HG03558 (cell line): Measurements from ENCODE around the gene TXNDC5.

Experiments used
- ATAC-seq: cut with Tn5 transposase; IDR thresholded peaks from one replicate; pipeline ENCODE4 v1.9.1; 2021; ENCODE audit warnings: moderate number of reproducible peaks; ENCODE audit not compliant: unreplicated experiment; ENCODE audit errors: extremely low read depth

Gene TXNDC5

DNA sequence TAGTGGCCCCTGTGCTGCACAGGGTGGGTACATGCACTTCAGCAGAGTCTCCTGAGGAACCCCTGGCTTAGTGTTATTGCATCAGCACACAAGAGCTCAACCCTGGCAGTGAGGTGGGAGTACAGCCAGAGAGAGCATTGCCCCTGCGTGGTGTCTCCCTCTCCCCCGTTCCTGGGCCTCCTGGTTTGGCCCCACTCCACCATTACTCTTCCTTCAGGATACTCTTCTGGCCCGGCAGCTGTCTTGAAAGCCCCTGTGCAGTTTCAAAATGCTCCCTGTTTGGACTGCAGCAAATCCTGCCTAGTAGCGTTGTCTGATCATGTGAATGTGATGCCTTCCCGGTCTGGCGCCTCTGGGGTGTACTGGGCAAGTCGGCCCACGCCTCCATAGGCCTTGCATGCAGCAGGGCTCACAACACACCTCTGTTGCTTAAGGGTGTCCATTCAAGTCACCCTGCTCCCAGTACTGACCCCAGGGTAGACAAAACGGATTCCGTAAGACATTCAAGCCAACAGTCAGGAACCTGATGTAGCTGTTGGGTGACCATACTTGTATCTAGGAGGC lies 32.1 kb downstream of the TXNDC5 start:
- ATAC-seq, result no peak

GRCh38 chr6:7868926-7869325 lies 41.7 kb downstream of the TXNDC5 start:
- ATAC-seq, result no peak

GRCh38 chr6:7866526-7866925 lies 44.1 kb downstream of the TXNDC5 start:
- no peak for ATAC-seq

DNA sequence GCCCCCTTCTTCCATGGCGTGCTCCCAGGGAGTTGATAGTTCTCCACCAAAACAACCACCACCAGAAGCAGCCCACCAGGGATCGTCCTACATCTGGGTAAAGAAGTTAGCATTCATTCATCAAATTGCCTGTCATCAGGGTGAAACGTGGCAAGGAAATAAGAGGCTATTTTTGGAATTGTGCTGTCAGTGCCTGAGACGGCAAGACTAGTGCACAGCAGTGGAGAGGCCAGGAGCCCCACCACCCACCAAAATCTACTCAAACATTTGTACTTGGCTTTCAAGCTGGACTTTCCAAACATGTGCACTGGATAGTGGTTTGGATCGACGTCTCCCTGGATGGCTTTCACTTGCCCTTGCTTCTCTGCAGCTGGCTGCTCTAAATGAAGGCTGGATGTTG lies 44.8 kb downstream of the TXNDC5 start:
- no peak for ATAC-seq

DNA sequence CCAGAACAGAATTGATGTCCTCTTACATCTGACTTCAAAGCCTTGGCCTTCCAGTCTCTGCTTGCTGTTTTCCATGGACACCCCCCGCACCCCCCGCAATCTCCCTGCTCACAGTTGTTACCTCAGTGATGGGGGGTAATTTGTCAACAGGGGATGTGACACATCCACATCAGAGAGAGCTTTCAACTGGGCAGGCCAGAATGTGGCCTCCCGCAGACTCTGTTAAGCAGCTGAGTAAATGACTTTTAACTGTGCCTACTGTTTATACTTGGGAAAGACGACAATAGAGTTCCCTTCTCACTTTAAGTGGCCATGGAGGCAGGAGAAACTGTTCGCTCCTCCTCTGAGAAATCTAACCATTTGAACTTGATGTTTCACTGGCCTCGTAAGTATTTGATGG lies 51.0 kb downstream of the TXNDC5 start:
- no peak for ATAC-seq

DNA sequence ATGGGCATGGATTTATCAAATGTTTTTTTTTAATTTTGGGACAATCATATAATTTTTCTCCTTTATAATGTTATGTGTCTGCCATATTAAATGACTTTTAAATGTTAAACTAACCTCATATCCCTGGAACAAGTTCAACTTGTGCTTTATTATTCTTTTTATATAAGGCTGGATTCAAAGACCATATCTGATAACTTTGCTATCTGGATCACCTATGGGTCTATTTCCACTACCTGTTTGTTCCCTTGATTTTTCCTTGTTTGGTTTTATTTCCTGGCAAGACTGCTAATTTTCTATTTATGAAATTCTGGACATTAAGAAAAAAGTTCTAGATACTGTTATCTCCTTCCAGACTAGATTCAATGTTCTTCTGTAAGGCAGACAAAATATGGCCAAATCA lies 58.8 kb downstream of the TXNDC5 start:
- ATAC-seq, result no peak

DNA sequence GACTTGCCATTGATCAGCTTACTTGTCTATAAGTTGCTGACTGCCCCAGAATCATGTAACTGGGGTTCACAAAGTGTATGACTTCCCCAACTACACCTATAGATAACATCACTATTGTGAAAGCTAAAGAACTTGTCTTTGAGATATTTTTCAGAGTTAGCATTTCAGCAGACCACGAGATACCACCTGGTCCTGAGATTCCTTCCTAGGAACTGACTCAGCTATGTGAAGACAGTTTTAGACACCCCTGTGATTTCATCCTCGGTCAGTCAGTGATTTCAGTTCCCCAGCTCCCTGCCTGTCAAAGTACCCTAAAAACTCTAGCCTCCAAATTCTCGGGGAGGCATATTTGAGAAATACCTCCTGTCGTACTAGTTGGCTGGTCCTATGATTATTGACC lies 62.4 kb downstream of the TXNDC5 start:
- ATAC-seq, result no peak

- ATAC-seq, result no peak
These were observed 63.4 kb downstream of the TXNDC5 start for GRCh38 chr6:7846966-7847818.

GRCh38 chr6:7841781-7842468 lies 68.7 kb downstream of the TXNDC5 start:
- no peak for ATAC-seq

DNA sequence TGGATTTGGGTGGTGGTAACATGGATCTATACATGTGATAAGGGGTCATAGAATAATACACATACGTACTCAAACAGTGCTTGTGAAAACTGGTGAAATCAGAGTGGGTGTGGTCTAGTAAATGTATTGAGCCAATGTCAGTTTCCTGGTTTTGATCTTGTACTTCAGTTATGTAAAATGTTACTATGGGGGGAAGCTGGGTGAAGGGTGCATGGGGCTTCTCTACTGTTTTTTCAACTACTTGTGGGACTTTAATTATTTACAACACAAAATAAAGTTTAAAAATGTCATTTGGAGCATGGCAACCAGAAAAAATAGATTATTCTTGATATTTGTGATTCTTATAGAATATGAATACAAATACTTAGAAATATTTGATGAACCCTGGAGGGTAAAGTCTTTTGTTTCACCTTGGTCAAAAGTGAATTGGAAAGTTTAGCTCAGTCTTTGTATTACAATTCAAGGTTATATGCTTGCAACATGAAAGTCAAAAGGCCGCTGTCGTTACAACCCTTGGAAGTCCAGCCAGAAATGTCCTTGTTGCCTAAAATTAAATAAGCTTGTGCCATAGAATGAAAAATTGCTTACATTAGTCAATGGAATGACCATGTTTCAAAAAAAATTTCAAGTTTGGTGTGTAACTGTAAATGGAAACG lies 74.1 kb downstream of the TXNDC5 start:
- ATAC-seq, result no peak

DNA sequence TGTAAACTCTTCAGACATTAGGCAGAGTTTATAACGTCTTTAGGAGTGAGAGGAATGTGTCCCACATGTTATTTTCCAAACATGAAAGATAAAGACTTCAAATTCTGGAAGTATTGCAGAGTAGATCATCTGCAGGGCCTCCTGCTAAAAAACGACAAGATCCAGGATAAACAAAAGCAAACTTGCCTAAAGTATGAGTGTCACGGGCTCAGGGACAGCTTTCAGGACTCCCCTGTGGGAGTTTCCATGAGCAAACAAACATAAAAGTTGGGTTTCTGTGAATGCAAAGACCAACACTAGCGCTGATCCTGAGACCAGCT lies 76.9 kb downstream of the TXNDC5 start:
- ATAC-seq, result no peak

DNA sequence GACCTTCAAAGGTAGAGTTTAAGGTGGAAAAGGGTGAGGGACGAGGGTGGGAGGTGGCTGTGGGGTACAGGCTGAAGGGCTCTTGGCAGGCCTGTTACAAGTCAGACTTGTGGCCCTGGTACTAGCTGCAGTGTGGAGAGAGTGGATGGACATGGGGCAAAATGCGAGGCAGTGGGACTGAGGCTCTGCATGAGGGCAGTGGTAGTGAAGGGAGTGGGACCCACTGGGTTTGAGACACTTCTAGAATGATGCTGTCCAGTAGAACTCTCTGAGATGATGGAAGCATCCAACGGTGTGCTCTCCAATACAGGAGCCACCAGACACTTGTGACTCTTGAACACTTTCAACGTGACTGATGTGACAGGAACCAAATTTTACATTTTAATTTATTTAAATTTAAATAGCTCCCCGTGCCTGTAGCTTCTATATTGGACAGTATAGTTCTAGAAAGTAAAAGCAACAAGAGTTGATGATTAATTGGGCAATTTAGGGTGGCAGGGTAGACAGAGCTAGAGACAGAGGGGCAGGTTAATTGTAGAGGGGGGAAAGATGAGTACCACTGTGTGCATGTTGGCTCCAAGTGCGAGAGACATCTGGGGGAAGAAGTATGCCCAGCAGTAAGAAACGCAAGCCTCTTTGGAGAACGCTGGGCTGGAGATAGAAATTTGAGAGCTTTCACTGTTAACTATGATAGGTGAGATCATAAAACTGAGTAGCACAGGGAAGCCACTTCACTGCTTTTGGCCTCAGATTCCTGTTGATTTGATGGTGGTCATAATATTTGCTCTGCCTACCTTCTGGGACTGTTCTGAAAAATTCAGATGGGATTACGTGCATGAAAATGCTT lies 77.5 kb downstream of the TXNDC5 start:
- no peak for ATAC-seq
